Ovary (tissue), 9 donors: Measurements from ENCODE around the gene UBE2E1. TPM values are rescaled to one million over a fixed set of nuclear protein-coding genes. Genes with fewer than 3 reads are reported as not detected.

Experiments used
- DNase-seq, 5 donors: peaks; one replicate each; pipeline ENCODE4 v3.0.0-alpha.2; 2019 to 2020
- H3K27ac ChIP-seq, 2 donors: fragments of 200-600 bp; one replicate each; pipeline versions ENCODE4 v1.5.1 to v1.8.0; 2019 to 2022
- H3K27me3 ChIP-seq: fragments of 200-600 bp; one replicate; pipeline ENCODE4 v1.8.0; 2022
- H3K36me3 ChIP-seq: fragments of 200-600 bp; sonication (generic); one replicate; pipeline ENCODE4 v1.5.1; 2019
- H3K4me1 ChIP-seq: one replicate; pipeline ENCODE4 v1.8.1; 2013; ENCODE audit warnings: mild to moderate bottlenecking, moderate library complexity; ENCODE audit not compliant: insufficient read depth
- H3K4me3 ChIP-seq: fragments of 200-600 bp; sonication (generic); one replicate; pipeline ENCODE4 v1.5.1; 2017
- H3K9me3 ChIP-seq, 2 donors: fragments of 200-600 bp in 1 of 2; sonication (generic) in 1 of 2; one replicate each; pipeline versions ENCODE4 v1.5.1 to v1.8.1; 2013 to 2019; ENCODE audit warnings: mild to moderate bottlenecking in 1 of 2, moderate library complexity in 1 of 2
- CTCF ChIP-seq, 3 donors: fragments of 450-650 bp in 2 of 3; fragments of 200-600 bp in 1 of 3; IDR thresholded peaks; one replicate each; pipeline versions ENCODE4 v1.5.1 to v1.8.0; 2016 to 2022; ENCODE audit warnings: antibody characterized with exemption in 3 of 3, mild to moderate bottlenecking in 1 of 3
- EP300 ChIP-seq: sonication (generic); formaldehyde crosslinking; IDR thresholded peaks from one replicate; pipeline ENCODE4 v1.6.1; 2017; ENCODE audit warnings: antibody characterized with exemption
- POLR2A ChIP-seq: fragments of 450-650 bp; IDR thresholded peaks from one replicate; pipeline ENCODE4 v1.6.1; 2017; ENCODE audit warnings: antibody characterized with exemption, mild to moderate bottlenecking, moderate library complexity
- WGBS, 3 donors: extraction: QIAGEN DNeasy Blood & Tissue Kit in 1 of 3; methylation state at CpG; one replicate each; pipeline versions ENCODE4 v1.1.5 to v1.1.7; 2013 to 2017; 5-methylcytosine and 5-hydroxymethylcytosine counted together
- intact Hi-C, 4 donors: fragments of 100-400 bp; cut with DNase I; formaldehyde crosslinking; loops; one replicate each; pipeline versions ENCODE4 v1.11.0 to v1.15.1; 2022 to 2023
- polyA plus RNA-seq, 2 donors: library from polyadenylated mRNA; stranded (reverse); fragments of 200-250 nt in 1 of 2; fragments of 350-450 nt in 1 of 2; fragmentation: Illumina TruSeq in 1 of 2; extraction: RNeasy Lipid Tissue Mini Kit (QIAGEN cat#74804) in 1 of 2; gene quantifications; one replicate each; pipeline ENCODE4 v1.2.3, GENCODE V29; 2013 to 2014
- total RNA-seq, 7 donors: library from RNA; depleted of rRNA in 2 of 7; stranded (reverse); fragments of >200 nt in 2 of 7; fragmentation: NEBNext Ultra II Directional in 3 of 7; extraction: Animal tissue kit (Norgen Biotek cat#: 25700) in 3 of 7; gene quantifications; one replicate each; pipeline versions ENCODE4 v1.1.0 to v1.2.4, GENCODE V29; 2016 to 2023
- donor health status: DM: no; HTN: no; CAD: no; lungs with moderate emphysema.
- donor health status: DM: no; HTN: no; CAD: no.
- donor health status: Bipolar disorder and iron deficiency.
- donor health status: DM: yes; HTN: yes; CAD: no.
- donor health status: DM: no; HTN: no; CAD: no.
- donor health status: DM: yes; HTN: yes; CAD: no.

The UBE2E1 gene
- total and polyA plus RNA-seq, 9 donors, result 65.2 to 133 (median 76.7) TPM

- no peaks in the 10 kb centered on the region for H3K4me1 ChIP-seq
- intact Hi-C loops, result no loop called here
- no peak for TF ChIP-seq POLR2A
- no peak for TF ChIP-seq CTCF (IDR thresholded peaks at IDR 0.05)
- TF ChIP-seq EP300, result no peak
- H3K27me3 ChIP-seq, result no peaks in the 10 kb centered on the region
- no peak overlapping the region for H3K27ac ChIP-seq
- no peak overlapping the region for H3K4me3 ChIP-seq
- DNase-seq, result no peak
- WGBS, 3 donors, result 47 to 54% (median 48%) methylated on average over 2 of the region's 2 CpGs
- H3K36me3 ChIP-seq, result no peaks in the 10 kb centered on the region
- no peaks in the 10 kb centered on the region for H3K9me3 ChIP-seq
These were observed 27.3 kb upstream of the UBE2E1 start for GRCh38 chr3:23778446-23778845.

- TF ChIP-seq CTCF (IDR thresholded peaks at IDR 0.05) (no peak), EP300 (no peak), POLR2A (no peak)
- WGBS, 3 donors, result 93 to 95% (median 94%) methylated on average over 3 of the region's 3 CpGs
- Histone ChIP-seq H3K27me3 (no peaks in the 10 kb centered on the region), H3K4me1 (no peaks in the 10 kb centered on the region), H3K27ac (no peak overlapping the region), H3K36me3 (no peaks in the 10 kb centered on the region), H3K9me3 (no peaks in the 10 kb centered on the region), H3K4me3 (no peak overlapping the region)
- DNase-seq, result no peak
- intact Hi-C loops, result no loop called here
These were observed 25.9 kb upstream of the UBE2E1 start for GRCh38 chr3:23779841-23780240.

GRCh38 chr3:23781051-23781450 is 24.7 kb upstream of the UBE2E1 start:
- Histone ChIP-seq H3K4me1 (no peaks in the 10 kb centered on the region), H3K27ac (no peak overlapping the region), H3K36me3 (no peaks in the 10 kb centered on the region), H3K27me3 (no peaks in the 10 kb centered on the region), H3K9me3 (no peaks in the 10 kb centered on the region), H3K4me3 (no peak overlapping the region)
- 97 to 100% (median 98%) methylated on average over 1 of the region's 1 CpG for WGBS, 3 donors
- TF ChIP-seq CTCF (IDR thresholded peaks at IDR 0.05) (no peak), POLR2A (no peak), EP300 (no peak)
- no peak for DNase-seq
- intact Hi-C loops, result no loop called here

- no peak overlapping the region for H3K4me3 ChIP-seq
- no peak for DNase-seq
- intact Hi-C loops, result no loop called here
- no peaks in the 10 kb centered on the region for H3K36me3 ChIP-seq
- H3K4me1 ChIP-seq, result no peaks in the 10 kb centered on the region
- 94 to 96% (median 95%) methylated on average over 1 of the region's 1 CpG for WGBS, 3 donors
- no peaks in the 10 kb centered on the region for H3K9me3 ChIP-seq
- no peak overlapping the region for H3K27ac ChIP-seq
- TF ChIP-seq CTCF (IDR thresholded peaks at IDR 0.05), result no peak
- no peak for TF ChIP-seq POLR2A
- TF ChIP-seq EP300, result no peak
- H3K27me3 ChIP-seq, result no peaks in the 10 kb centered on the region
These were observed 23.9 kb upstream of the UBE2E1 start for GRCh38 chr3:23781871-23782270.
